GM23338 (cell line): Measurements from ENCODE around the gene SMG6. TPM values are rescaled to one million over a fixed set of nuclear protein-coding genes. Genes with fewer than 3 reads are reported as not detected.

Source experiments
- microRNA counts: library from miRNA; unstranded; fragments of <30 nt; microRNA quantifications from one replicate; lab custom pipeline; 2017
- microRNA-seq: library from miRNA; unstranded; fragments of <30 nt; microRNA quantifications from one replicate; pipeline ENCODE4, GENCODE V29; 2017
- polyA plus RNA-seq: library from polyadenylated mRNA; unstranded; fragments of >200 nt; fragmentation: Nextera tagmentation; extraction: Ambion mirVana; gene quantifications from 2 replicates; pipeline ENCODE4 v1.2.1, GENCODE V29; 2016
- small RNA-seq: library from RNA; depleted of rRNA; stranded (forward); fragments of <200 nt; gene quantifications from one replicate; pipeline ENCODE3, GENCODE V24; 2014; ENCODE audit warnings: low replicate concordance
- total RNA-seq: library from RNA; depleted of rRNA; stranded (reverse); fragments of >200 nt; shearing (Covaris generic); gene quantifications from 2 replicates; pipeline ENCODE4 v1.2.3, GENCODE V29; 2014; rRNA removed

The SMG6 gene
- total and polyA plus RNA-seq, 2 experiments from 2014 or later = 10.4 to 43.1 TPM

MicroRNAs encoded within 50 kb of the gene (microRNA counts, 767-probe panel; counts per million panel counts)
- not detected for microRNA hsa-miR-132-3p (lab: Ali Mortazavi, UCI)
- microRNA hsa-miR-212-3p (lab: Ali Mortazavi, UCI) = not detected

Small RNA genes within 50 kb of the gene (microRNA-seq; reads per million reads assigned to microRNA genes)
- gene MIR132 = 7.8 reads per million, percentile 28 among the genes with 10 or more reads in this experiment
- 1.1 reads per million for gene MIR212

Small RNA genes within 50 kb of the gene (small RNA-seq; reads per million reads assigned to genes)
- gene AC090617.6 = not detected
- not detected for gene AC090617.7
- not detected for gene AC090617.8
- not detected for gene AC090617.9
- 0.10 reads per million for gene MIR132
- gene MIR212 = 0.30 reads per million, percentile 12 among the genes with 10 or more reads in this experiment
- not detected for gene OVCA2
- not detected for gene RN7SL624P
- gene SNORD91A = 161 reads per million, percentile 99 among the genes with 10 or more reads in this experiment
- 16.8 reads per million, percentile 97 among the genes with 10 or more reads in this experiment for gene SNORD91B

Other genes with a start within 250 kb of the SMG6 start
- 0.17 TPM in 1 of 2 replicates, not detected in the other for gene HIC1, start 248.7 kb downstream of the SMG6 start, total RNA-seq
- 0.23 and 0.26 TPM in 2 replicates for gene HIC1, start 248.7 kb downstream of the SMG6 start, polyA plus RNA-seq
- 5.4 and 11.0 TPM in 2 replicates for gene SRR, start 165 bp upstream of the SMG6 start, total RNA-seq
- 2.7 and 2.8 TPM in 2 replicates for gene SRR, start 165 bp upstream of the SMG6 start, polyA plus RNA-seq
- gene TSR1, start 32.7 kb upstream of the SMG6 start, total RNA-seq = 72.7 and 108 TPM in 2 replicates
- 31.3 and 36.9 TPM in 2 replicates for gene TSR1, start 32.7 kb upstream of the SMG6 start, polyA plus RNA-seq
- 38.9 and 52.4 TPM in 2 replicates for gene SGSM2, start 33.7 kb upstream of the SMG6 start, total RNA-seq
- 13.7 and 14.3 TPM in 2 replicates for gene SGSM2, start 33.7 kb upstream of the SMG6 start, polyA plus RNA-seq
- 6.4 and 10.4 TPM in 2 replicates for gene MNT, start 97.3 kb upstream of the SMG6 start, total RNA-seq
- gene MNT, start 97.3 kb upstream of the SMG6 start, polyA plus RNA-seq = 5.7 and 6.7 TPM in 2 replicates
- gene METTL16, start 208.1 kb upstream of the SMG6 start, total RNA-seq = 78.1 and 80.8 TPM in 2 replicates
- 39.5 and 40.1 TPM in 2 replicates for gene METTL16, start 208.1 kb upstream of the SMG6 start, polyA plus RNA-seq